ENCODE data around the gene GPC5.
"Not testable (repeated sequence)": the region's sequence is repeated elsewhere in the genome, so short reads cannot be mapped to it uniquely, and the experiment has no call there.

GPC5 gene

DNA sequence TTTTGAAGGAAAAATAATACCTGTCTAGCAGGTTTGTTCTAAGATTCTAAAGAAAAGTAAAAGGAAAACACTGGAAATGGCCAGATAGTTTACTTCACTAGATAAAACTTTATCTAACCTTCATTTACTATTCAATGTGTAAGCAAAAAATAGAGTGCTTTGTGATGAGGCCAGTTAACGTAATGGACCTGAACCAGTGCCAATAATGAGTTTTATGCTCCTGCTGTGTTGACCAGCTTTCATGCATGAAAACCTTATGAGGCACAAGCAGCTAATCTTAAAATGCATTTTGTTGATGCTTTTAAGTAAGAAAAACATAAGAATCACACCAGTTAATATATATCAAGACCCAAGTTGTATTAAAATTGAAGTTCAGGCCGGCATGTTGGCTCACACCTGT is 1211.0 kb downstream of the GPC5 start:
- no peak for DNase-seq

DNA sequence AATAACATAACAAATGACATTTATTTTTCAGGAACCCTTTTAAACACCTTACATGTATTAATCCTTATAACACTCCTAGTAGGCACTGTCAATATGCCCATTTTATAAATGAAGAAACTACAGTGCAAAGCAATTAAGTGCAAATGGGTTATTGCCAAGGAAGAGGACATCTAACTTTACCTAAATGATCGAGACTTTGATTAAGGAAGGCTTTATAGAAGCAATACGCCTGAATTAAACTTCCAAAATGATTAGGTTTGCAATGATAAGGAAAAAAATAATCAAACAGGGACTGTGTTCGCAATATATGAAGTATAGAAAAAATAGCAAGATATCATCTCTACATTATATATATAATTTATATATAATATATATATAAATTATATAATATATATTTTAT is 1214.5 kb downstream of the GPC5 start:
- DNase-seq: no peak

DNA sequence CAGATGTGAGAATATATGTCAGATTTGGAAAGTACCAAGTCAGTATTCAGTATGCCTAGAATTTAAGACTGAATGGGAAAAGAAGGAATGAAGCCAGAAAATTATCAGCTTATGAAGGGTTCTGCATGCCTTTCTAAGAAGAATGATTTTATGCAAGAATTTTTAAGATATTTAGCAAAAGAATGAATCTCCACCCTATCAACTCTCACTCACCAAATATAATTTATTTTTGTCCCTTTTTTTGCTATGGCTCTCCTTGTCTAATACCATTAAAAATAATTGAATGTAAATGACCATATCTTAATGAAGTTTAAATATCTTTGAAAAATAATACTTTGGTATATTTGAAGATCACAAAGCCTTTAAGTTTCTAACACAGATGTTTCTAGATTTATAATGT is 1215.5 kb downstream of the GPC5 start:
- no peak for DNase-seq

DNA sequence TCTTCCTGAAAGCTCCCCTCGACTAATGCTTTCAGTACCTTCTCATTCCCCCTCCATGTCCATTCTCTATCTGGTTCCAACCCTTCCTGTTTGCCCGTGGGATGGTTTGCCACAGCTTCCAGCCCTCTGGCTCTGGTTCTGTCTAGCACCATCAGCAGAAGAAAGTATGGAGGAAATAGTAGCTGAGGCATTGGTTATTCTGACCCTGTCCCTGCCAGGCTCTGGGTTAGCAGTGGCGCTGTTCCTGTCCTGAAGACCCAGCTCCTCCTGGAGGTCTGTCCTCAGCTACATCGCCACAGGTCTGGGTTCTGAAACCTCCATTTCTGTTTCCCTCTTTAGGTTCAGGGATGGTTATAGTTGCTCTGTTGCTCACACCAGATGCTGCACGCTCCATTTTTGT is 1223.6 kb downstream of the GPC5 start:
- DNase-seq: no peak

DNA sequence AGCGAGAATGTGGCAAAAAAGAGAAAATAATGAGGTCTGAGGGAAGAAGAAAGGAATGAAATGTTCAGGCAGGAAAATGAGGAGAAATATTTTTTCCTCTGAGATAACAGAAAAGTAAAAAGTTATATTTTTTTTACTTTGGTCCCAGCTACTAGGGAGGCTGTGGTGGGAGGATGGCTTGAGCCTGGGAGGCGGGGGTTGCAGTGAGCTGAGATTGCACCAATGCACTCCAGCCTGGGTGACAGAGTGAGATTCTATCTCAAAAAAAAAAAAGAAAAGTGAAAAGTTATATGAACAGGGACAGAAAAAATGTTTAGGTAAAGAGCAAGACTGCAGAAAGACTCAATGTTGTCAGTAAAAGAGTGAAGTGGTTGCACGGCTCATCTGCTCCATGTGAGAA is 1224.5 kb downstream of the GPC5 start:
- no peak for DNase-seq

DNA sequence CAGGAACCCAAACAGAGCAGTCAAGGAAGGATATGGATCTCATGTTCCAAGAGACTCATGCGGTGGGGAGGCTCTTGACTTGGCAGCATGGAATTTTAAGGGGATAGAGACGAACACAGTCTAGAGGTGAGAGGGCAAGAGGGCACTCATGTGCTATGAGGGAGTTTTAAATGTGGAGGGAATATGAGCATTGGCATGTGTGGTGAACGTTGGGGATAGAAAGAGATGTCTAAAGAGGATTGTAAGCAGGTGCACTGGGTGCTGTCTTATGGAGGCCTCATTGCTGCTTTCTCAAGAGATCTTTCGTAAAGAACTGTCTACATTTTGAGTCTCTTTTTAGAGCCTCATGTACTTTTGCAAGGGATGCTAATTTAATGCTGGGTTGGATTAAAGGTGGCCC is 1227.9 kb downstream of the GPC5 start:
- DNase-seq: no peak

DNA sequence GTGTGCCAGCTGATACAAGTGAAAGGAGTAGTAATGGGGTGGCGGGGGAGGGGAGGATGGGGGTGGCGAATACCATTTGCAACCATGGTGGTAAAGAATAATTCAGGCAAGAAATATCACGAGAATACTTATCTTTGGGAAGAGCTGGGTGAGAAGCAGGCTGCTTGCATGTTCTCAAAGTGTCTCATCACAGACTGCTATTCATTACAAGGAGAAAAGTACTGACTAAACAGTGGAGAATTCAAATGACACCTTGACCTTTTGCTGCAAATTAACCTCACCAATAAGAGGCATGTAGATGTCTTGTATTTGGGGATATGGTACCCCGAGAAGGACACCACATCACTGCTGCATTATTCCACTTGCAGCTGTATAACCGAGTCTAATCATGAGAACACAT is 1242.5 kb downstream of the GPC5 start:
- no peak for DNase-seq

DNA sequence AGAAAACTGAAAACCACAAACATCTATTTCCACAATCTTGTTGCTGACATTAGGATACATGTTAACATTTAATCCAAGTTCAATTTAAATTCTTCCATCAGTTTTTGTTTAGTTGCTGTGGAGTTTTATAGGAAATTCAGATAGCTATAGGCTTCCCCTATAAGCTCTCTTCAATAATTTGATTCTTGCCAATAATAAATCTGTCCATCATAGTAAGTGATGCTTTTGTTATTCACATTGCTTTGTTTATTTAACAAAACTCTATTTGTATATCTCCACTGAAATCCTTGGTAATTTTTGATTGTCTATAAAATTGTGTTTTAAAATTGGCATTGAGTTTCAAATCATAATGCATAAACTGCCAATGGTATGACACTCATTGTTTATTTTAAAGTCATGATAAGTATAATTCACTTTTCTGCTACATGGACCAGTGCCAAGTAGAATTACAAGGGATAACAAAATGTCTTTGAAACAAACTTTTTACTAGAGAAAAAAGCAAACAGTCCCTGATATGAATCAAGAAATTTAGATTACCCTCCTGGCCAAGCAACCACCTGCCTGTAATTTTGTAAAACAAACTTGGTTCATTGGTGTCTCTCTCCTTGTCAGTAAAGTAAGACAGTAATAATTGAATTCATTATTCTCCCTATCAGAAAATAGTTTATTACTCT is 1250.9 kb downstream of the GPC5 start:
- no peak for DNase-seq

DNA sequence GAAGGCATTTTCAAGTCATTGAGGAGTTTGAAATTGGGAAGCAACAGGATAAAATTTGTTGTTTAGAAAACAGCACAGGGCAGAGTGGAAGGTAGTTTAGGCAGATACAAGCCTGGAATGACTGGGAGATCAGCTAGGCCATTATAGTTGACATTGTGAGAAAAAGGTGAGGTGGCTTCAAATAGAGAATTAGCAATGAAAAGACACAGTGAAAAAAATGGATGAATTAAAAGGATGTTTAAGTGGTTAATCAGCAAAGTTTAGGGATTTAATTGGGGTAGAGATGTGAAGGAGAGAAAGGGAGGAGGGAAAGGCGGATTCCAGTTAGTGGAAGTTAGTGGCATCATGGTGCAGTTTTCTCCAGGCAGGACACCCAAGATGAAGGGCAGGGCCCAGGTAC is 1257.7 kb downstream of the GPC5 start:
- DNase-seq: no peak

DNA sequence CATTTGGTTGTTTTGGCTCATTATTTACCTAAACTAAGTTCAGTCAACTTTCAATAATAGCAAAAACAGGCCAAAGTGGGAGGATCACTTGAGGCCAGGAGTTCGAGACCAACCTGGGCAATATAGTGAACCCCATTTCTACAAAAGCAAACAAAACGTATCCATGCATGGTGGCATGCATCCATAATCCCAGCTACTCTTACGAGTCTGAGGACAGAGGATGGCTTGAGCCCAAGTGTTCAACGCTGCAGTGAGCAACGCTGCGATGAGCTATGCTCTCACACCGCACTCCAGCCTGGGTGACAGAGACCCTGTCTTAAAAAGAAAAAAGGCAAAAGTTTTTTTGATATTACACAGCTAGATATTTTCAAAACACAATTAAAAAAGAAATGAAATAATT is 1258.2 kb downstream of the GPC5 start:
- no peak for DNase-seq

DNA sequence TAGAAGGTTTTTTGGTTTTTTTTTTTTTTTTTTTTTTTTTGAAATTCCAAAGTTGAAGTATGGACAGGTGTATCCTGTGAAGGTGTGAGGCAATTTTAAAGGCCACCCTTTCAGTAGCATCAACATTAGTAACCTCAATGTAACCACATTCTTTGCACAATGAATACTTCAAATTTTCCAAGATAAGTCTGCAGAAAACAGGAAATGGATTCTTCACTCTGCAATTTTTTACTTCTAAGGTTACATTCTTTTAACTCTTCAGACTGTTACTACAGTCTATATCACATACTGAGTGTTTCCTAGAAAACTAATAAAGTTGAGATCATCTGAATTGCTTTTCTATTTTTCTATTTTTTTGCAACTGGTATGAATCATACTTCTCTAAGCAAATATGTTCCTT is 1259.1 kb downstream of the GPC5 start:
- DNase-seq: no peak

DNA sequence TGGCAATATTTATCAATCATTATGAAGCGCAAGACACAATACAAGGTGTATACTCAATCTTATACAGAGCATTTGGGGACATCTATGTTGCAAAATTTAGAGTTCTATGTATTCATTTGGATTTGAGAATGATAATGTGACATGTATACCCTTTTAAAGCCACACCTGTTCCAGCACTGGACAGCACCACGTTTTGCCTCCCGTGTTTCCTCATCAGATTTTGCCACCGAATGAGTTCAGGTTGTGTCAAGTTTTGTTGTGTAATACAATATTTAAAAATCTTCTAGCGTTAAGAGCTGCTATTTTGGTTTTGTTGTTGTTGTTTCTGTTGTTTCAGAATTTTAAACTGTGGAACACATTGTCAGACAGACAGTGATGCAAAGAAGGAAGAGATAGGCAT is 1259.9 kb downstream of the GPC5 start:
- no peak for DNase-seq

DNA sequence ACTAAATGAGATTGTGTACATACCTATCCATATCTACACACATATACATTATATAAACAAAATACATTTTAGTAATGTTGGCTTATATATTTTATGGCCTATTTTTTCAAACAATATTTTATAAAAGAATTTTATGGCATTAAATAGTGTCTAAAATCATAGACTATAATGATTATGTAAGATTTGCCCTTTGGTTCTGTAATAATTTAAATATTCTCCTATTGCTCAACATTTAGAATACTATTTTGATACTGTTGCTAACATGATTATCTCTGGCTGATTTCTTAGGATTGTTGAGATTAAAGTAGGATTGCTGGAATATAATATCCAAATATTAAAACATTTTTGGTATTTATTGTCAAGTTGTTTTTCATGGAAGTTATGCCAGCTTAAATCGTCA is 1263.0 kb downstream of the GPC5 start:
- no peak for DNase-seq

DNA sequence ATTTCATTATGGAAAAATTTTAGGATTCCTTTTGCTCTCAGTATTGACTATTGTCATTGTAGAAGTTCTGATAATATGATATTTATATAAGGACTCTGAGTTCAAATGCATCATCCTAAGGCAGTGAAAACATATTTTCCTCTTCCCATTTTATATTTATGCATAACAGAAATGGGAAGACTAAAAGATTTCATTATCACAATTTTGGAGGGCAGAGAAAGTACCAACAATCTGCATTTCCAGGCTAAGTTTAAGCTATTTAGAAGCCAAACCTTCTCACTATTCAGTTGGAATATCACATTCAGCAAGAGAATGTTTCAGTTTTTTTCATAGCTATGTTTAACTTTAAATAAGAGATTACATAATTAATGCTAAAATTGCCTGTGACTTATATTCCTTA is 1269.7 kb downstream of the GPC5 start:
- no peak for DNase-seq

DNA sequence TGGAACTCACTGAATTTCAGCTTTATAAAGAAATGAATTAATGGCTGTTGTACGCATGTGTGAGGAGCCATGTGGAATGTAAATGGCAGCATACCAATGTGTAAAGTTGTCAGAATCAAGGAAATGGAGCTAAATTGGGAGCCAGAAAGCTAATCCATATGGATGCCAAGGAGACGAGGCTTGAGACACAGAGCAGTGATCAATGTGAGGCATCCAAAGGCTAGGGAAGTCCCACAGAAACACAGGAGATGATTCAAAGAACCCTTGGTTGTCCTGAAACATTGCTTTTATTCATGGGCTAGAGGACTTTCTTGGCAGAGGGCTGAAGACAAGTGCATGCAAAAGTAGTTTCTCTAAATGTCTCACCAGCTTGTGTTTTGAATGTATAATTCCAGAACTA is 1271.7 kb downstream of the GPC5 start:
- no peak for DNase-seq

DNA sequence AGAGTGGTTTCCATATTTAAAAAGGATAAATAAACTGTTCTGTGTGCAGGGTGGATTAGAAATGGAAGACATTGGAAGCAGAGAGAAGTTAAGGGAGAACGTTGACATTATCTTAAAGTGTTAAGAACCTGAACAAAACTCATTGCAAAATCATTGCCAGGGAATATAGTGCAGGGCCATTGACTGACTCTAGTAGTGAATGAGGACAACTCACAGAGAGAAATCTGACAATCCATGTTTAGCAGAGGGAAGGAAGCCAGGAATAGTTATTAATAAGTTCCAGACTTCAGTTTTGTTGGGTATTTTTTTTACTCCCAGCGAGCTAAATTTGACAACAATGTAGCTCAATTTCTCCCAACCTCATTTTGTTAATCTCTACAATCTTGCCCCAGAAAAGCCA is 1273.4 kb downstream of the GPC5 start:
- DNase-seq: no peak

DNA sequence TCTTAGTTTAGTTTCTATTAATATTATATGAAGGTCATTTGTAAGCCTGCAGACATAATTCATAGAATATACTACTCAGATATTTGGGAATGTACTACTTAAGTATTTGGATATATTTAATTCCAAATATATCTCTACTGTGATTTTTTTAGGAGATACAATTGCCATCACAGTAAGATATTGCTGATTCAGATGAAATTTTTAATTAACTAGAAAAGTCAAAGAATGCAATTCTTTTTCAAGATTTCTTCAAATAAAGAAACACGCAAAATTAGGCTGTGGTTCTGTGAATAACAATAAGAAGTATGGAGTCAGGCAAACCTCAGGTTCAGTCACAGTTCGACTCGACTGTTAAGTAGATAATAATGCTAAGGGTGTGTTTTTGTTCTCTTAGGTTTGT is 1277.8 kb downstream of the GPC5 start:
- no peak for DNase-seq

DNA sequence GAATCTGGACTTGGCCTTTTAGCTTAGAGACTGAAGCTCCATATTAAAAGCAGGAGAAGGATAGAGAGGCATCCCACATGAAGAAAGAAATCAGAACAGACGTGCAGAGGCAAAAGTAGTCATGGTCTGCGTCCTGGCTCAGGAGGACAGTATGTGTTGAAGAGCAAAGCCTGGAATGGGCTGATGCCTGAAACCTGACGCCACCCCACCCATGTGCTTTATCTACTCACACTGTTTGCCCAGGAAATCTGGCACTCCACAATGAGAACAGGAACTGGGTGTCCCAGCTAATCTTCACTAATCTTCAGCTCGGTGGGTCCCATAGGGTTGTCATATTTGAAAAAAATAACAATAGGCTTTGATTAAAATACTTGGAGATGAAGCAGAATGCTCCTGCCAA is 1279.2 kb downstream of the GPC5 start:
- DNase-seq: no peak

DNA sequence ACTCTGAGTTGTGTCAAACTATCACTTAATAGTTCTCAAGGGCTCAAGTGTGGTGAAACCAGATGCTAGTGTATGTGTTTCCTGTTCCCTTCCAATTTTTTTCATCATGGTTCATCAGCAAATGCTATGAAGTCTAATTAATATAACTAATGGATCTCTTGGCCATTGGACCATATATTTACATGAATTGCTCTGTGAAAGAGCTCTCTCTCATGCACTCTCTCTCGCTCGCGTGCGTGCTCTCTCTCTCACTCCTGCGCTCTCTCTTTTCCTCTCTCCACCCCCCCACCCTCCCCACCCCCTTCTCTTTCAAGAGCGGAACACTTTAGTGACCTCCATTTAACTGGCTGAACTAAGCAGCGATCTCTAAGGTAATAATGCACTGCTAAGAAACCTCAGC is 1281.2 kb downstream of the GPC5 start:
- no peak for DNase-seq

DNA sequence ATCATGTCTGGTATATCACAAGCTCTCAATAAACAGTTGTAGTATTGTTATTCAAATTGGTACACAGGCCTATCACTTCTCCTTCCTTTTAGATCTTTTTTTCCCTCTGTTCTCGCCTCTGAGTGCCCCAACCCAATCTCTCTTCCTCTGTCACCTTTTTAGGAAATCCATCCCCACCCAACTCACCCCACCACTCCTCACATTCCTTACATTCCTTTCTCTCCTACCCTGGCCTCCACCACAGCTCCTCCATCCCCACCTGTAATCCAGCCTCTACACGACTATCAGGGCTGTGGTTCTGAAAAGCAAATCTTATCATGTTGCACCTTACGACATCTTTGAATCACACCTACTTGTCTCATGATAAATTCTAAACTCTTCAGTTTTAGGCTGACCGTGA is 1282.8 kb downstream of the GPC5 start:
- no peak for DNase-seq

DNA sequence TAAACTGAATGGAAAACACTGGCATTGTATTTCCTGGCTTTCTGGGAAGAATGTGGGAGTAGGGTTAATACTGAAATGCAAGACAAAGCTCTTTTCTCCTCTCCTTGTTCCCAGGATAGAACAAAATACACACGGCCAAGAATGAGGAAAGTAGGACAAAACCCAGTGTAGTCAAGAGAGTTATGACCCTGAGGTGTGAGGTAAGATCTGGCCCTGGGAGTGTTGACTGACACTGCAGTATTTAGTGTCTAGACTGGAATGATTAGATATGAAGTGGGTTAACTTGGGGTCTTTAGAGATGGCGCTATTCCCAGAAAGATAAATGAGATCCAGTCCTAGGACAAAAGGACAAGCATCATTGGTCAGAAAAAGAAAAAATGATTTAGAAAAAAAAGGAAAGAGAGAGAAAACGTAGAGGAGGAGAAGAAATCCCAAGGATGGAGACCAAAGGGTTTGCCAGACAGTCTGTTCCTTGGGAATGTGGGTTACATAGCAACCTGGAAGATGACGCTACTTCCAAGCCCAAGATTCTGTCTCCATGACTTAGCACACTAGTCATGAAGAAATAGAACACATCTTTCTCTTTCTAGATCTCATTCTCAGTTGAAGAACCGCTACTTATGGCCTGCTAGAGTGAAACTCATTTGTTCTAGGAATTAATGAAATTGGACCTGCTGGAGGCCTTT is 1284.6 kb downstream of the GPC5 start:
- no peak for DNase-seq

DNA sequence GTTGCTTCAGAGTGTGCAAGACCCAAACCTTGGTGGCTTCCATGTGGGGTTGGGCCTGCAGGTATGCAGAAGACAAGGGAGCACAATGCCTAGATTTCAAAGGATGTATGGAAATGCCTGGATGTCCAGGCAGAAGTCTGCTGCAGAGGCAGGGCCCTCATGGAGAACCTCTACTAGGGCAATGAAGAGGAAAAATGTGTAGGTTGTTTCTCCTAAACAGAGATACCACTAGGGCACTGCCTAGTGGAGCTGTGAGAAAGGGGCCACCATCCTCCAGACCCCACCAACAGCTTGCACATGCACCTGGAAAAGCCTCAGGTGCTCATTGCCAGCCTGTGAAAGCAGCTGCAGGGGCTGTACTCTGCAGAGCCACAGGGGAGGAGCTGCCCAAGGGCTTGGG is 1295.6 kb downstream of the GPC5 start:
- no peak for DNase-seq

DNA sequence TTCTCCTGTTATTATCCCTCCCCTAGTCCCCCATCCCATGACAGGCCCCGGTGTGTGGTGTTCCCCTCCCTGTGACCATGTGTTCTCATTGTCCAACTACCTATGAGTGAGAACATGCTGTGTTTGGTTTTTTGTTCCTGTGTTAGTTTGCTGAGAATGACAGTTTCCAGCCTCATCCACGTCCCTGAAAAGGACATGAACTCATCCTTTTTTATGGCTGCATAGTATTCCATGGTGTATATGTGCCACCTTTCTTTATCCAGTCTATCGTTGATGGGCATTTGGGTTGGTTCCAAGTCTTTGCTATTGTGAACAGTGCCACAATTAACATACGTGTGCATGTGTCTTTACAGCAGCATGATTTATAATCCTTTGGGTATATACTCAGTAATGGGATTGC is 1297.4 kb downstream of the GPC5 start:
- DNase-seq: not testable (repeated sequence)

DNA sequence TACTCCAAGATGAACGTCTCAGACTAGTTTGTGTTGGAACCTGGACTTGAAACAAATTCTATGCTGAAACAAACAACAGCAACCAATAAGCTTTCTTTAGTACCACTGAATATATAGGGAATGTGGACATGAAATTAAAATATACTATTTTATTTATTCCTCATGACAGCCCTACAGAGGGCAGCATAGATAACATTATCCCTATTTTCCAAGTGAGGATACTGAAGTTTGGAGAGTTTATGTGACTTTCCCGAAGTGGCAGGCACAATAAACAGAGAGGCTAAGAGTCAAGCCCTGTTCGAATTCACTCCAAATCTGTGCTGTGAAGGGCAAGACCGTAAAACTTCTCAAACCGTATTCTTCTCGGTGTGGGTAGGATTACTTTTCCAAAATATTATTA is 1318.3 kb downstream of the GPC5 start:
- DNase-seq: no peak

DNA sequence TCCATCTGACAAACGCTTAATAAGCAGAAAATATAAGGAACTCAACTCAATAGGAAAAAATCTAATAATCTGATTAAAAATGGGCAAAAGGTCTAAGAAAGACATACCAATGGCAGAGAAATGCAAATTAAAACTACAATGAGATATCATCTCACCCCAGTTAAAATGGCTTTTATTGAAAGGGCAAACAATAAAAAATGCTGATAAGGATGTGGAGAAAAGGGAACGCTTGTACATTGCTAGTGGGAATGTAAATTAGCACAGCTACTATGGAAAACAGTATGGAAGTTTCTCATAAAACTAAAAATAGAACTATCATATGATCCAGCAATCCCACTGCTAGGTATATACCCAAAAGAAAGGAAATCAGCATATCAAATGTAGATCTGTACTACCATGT is 1319.4 kb downstream of the GPC5 start:
- no peak for DNase-seq

Data from RPMI8226 (cell line).